ENCODE measurements around the gene SHISA6. TPM values are rescaled to one million over a fixed set of nuclear protein-coding genes. Genes with fewer than 3 reads are reported as not detected.

The SHISA6 gene
- total RNA-seq, 2 experiments from 2014 or later, result not detected

GRCh38 chr17:11272191-11272590, 31.2 kb downstream of the SHISA6 start:
- DNase-seq, result no peak
- H3K4me3 Mint-ChIP-seq, result no peak overlapping the region
- CTCF ChIA-PET, result no interaction called here
- H3K27me3 Mint-ChIP-seq (ENCODE audit: low read depth), result no peaks in the 10 kb centered on the region
- no peaks in the 10 kb centered on the region for H3K4me1 Mint-ChIP-seq (ENCODE audit: low read depth)
- ATAC-seq, result no peak
- POLR2A ChIA-PET, result no interaction called here
- H3K9me3 Mint-ChIP-seq (ENCODE audit: insufficient read depth), result no peaks in the 10 kb centered on the region
- no peak overlapping the region for H3K27ac Mint-ChIP-seq
- H3K36me3 Mint-ChIP-seq (ENCODE audit: low read depth), result no peaks in the 10 kb centered on the region

- H3K9me3 Mint-ChIP-seq (ENCODE audit: insufficient read depth), result peaks cover 3% of the 10 kb centered on the region
- H3K36me3 Mint-ChIP-seq (ENCODE audit: low read depth), result no peaks in the 10 kb centered on the region
- no peaks in the 10 kb centered on the region for H3K4me1 Mint-ChIP-seq (ENCODE audit: low read depth)
- no peak overlapping the region for H3K4me3 Mint-ChIP-seq
- ATAC-seq (no peak), DNase-seq (no peak)
- CTCF ChIA-PET, result no interaction called here
- H3K27ac Mint-ChIP-seq, result no peak overlapping the region
- POLR2A ChIA-PET, result no interaction called here
- H3K27me3 Mint-ChIP-seq (ENCODE audit: low read depth), result no peaks in the 10 kb centered on the region
These were observed 32.6 kb downstream of the SHISA6 start for GRCh38 chr17:11273596-11273995.

GRCh38 chr17:11274106-11274505, 33.1 kb downstream of the SHISA6 start:
- no peaks in the 10 kb centered on the region for H3K27me3 Mint-ChIP-seq (ENCODE audit: low read depth)
- peaks cover 3% of the 10 kb centered on the region for H3K9me3 Mint-ChIP-seq (ENCODE audit: insufficient read depth)
- H3K36me3 Mint-ChIP-seq (ENCODE audit: low read depth), result no peaks in the 10 kb centered on the region
- DNase-seq, result no peak
- H3K27ac Mint-ChIP-seq, result no peak overlapping the region
- no peak for ATAC-seq
- no peak overlapping the region for H3K4me3 Mint-ChIP-seq
- CTCF ChIA-PET, result no interaction called here
- POLR2A ChIA-PET, result no interaction called here
- no peaks in the 10 kb centered on the region for H3K4me1 Mint-ChIP-seq (ENCODE audit: low read depth)

- ChIA-PET CTCF (no interaction called here), POLR2A (no interaction called here)
- Mint-ChIP-seq H3K36me3 (ENCODE audit: low read depth) (no peaks in the 10 kb centered on the region), H3K27ac (no peak overlapping the region), H3K27me3 (ENCODE audit: low read depth) (no peaks in the 10 kb centered on the region), H3K4me1 (ENCODE audit: low read depth) (no peaks in the 10 kb centered on the region), H3K9me3 (ENCODE audit: insufficient read depth) (peaks cover 3% of the 10 kb centered on the region), H3K4me3 (no peak overlapping the region)
- no peak for DNase-seq
- no peak for ATAC-seq
These were observed 35.5 kb downstream of the SHISA6 start for GRCh38 chr17:11276486-11276885.

- Mint-ChIP-seq H3K9me3 (ENCODE audit: insufficient read depth) (peaks cover 3% of the 10 kb centered on the region), H3K4me3 (no peak overlapping the region), H3K27me3 (ENCODE audit: low read depth) (no peaks in the 10 kb centered on the region), H3K36me3 (ENCODE audit: low read depth) (no peaks in the 10 kb centered on the region), H3K4me1 (ENCODE audit: low read depth) (no peaks in the 10 kb centered on the region), H3K27ac (no peak overlapping the region)
- ChIA-PET POLR2A (interaction anchor here (0.8 kb wide), 1 partner anchor 11 kb away, joined by 3 read pairs; no protein-coding TSS in a partner anchor), CTCF (no interaction called here)
- ATAC-seq (no peak), DNase-seq (no peak)
These were observed 37.4 kb downstream of the SHISA6 start for GRCh38 chr17:11278186-11278991.

GRCh38 chr17:11278992-11279270, 37.9 kb downstream of the SHISA6 start:
- ATAC-seq, result no peak
- no peak overlapping the region for H3K27ac Mint-ChIP-seq
- H3K27me3 Mint-ChIP-seq (ENCODE audit: low read depth), result no peaks in the 10 kb centered on the region
- ChIA-PET CTCF (no interaction called here), POLR2A (interaction anchor here (0.8 kb wide), 1 partner anchor 11 kb away, joined by 3 read pairs; no protein-coding TSS in a partner anchor)
- DNase-seq, result no peak
- H3K36me3 Mint-ChIP-seq (ENCODE audit: low read depth), result no peaks in the 10 kb centered on the region
- no peaks in the 10 kb centered on the region for H3K4me1 Mint-ChIP-seq (ENCODE audit: low read depth)
- H3K9me3 Mint-ChIP-seq (ENCODE audit: insufficient read depth), result peaks cover 3% of the 10 kb centered on the region
- H3K4me3 Mint-ChIP-seq, result no peak overlapping the region

GRCh38 chr17:11279776-11280344, 38.8 kb downstream of the SHISA6 start:
- Mint-ChIP-seq H3K27me3 (ENCODE audit: low read depth) (no peaks in the 10 kb centered on the region), H3K4me3 (no peak overlapping the region), H3K27ac (no peak overlapping the region), H3K4me1 (ENCODE audit: low read depth) (no peaks in the 10 kb centered on the region), H3K36me3 (ENCODE audit: low read depth) (no peaks in the 10 kb centered on the region), H3K9me3 (ENCODE audit: insufficient read depth) (peaks cover 3% of the 10 kb centered on the region)
- ChIA-PET POLR2A (no interaction called here), CTCF (no interaction called here)
- ATAC-seq, result no peak
- no peak for DNase-seq

GRCh38 chr17:11282586-11282985, 41.6 kb downstream of the SHISA6 start:
- no peaks in the 10 kb centered on the region for H3K4me1 Mint-ChIP-seq (ENCODE audit: low read depth)
- no peak overlapping the region for H3K27ac Mint-ChIP-seq
- ATAC-seq (no peak), DNase-seq (no peak)
- peaks cover 1% of the 10 kb centered on the region for H3K9me3 Mint-ChIP-seq (ENCODE audit: insufficient read depth)
- H3K4me3 Mint-ChIP-seq, result no peak overlapping the region
- no peaks in the 10 kb centered on the region for H3K36me3 Mint-ChIP-seq (ENCODE audit: low read depth)
- no peaks in the 10 kb centered on the region for H3K27me3 Mint-ChIP-seq (ENCODE audit: low read depth)
- ChIA-PET POLR2A (no interaction called here), CTCF (no interaction called here)

GRCh38 chr17:11284811-11285210, 43.8 kb downstream of the SHISA6 start:
- Mint-ChIP-seq H3K36me3 (ENCODE audit: low read depth) (no peaks in the 10 kb centered on the region), H3K9me3 (ENCODE audit: insufficient read depth) (no peaks in the 10 kb centered on the region), H3K4me1 (ENCODE audit: low read depth) (no peaks in the 10 kb centered on the region), H3K27ac (no peak overlapping the region), H3K27me3 (ENCODE audit: low read depth) (no peaks in the 10 kb centered on the region), H3K4me3 (no peak overlapping the region)
- ATAC-seq, result no peak
- ChIA-PET CTCF (no interaction called here), POLR2A (no interaction called here)
- no peak for DNase-seq

- CTCF ChIA-PET, result no interaction called here
- H3K9me3 Mint-ChIP-seq (ENCODE audit: insufficient read depth), result no peaks in the 10 kb centered on the region
- no peak overlapping the region for H3K27ac Mint-ChIP-seq
- H3K36me3 Mint-ChIP-seq (ENCODE audit: low read depth), result no peaks in the 10 kb centered on the region
- no peaks in the 10 kb centered on the region for H3K4me1 Mint-ChIP-seq (ENCODE audit: low read depth)
- ATAC-seq, result no peak
- no peak for DNase-seq
- no peaks in the 10 kb centered on the region for H3K27me3 Mint-ChIP-seq (ENCODE audit: low read depth)
- H3K4me3 Mint-ChIP-seq, result no peak overlapping the region
- POLR2A ChIA-PET, result no interaction called here
These were observed 44.9 kb downstream of the SHISA6 start for GRCh38 chr17:11285946-11286345.

- no peaks in the 10 kb centered on the region for H3K4me1 Mint-ChIP-seq (ENCODE audit: low read depth)
- no peak overlapping the region for H3K4me3 Mint-ChIP-seq
- CTCF ChIA-PET, result no interaction called here
- H3K9me3 Mint-ChIP-seq (ENCODE audit: insufficient read depth), result no peaks in the 10 kb centered on the region
- H3K27me3 Mint-ChIP-seq (ENCODE audit: low read depth), result no peaks in the 10 kb centered on the region
- no peak for DNase-seq
- H3K27ac Mint-ChIP-seq, result no peak overlapping the region
- POLR2A ChIA-PET, result no interaction called here
- ATAC-seq, result no peak
- H3K36me3 Mint-ChIP-seq (ENCODE audit: low read depth), result no peaks in the 10 kb centered on the region
These were observed 46.8 kb downstream of the SHISA6 start for GRCh38 chr17:11287791-11288190.

- Mint-ChIP-seq H3K9me3 (ENCODE audit: insufficient read depth) (no peaks in the 10 kb centered on the region), H3K4me3 (no peak overlapping the region), H3K4me1 (ENCODE audit: low read depth) (no peaks in the 10 kb centered on the region), H3K36me3 (ENCODE audit: low read depth) (no peaks in the 10 kb centered on the region), H3K27ac (no peak overlapping the region), H3K27me3 (ENCODE audit: low read depth) (no peaks in the 10 kb centered on the region)
- DNase-seq (no peak), ATAC-seq (no peak)
- CTCF ChIA-PET, result no interaction called here
- POLR2A ChIA-PET, result no interaction called here
These were observed 49.8 kb downstream of the SHISA6 start for GRCh38 chr17:11290814-11291213.

- no peak for ATAC-seq
- CTCF ChIA-PET, result no interaction called here
- Mint-ChIP-seq H3K27me3 (ENCODE audit: low read depth) (no peaks in the 10 kb centered on the region), H3K9me3 (ENCODE audit: insufficient read depth) (no peaks in the 10 kb centered on the region), H3K4me1 (ENCODE audit: low read depth) (no peaks in the 10 kb centered on the region), H3K27ac (no peak overlapping the region), H3K4me3 (no peak overlapping the region), H3K36me3 (ENCODE audit: low read depth) (no peaks in the 10 kb centered on the region)
- no peak for DNase-seq
- POLR2A ChIA-PET, result no interaction called here
These were observed 51.5 kb downstream of the SHISA6 start for GRCh38 chr17:11292491-11292890.
